ENCODE data around the gene CNIH1.
A peak's percentile ranks its signal among the peaks of the same experiment; 100 is the strongest.
"Not testable (repeated sequence)": the region's sequence is repeated elsewhere in the genome, so short reads cannot be mapped to it uniquely, and the experiment has no call there.

CNIH1 gene

GRCh38 chr14:54411371-54411770 lies 29.8 kb downstream of the CNIH1 start:
- no peak overlapping the region for H3K4me3 ChIP-seq
- H3K27me3 ChIP-seq: no peaks in the 10 kb centered on the region
- H3K36me3 ChIP-seq: peaks cover 89% of the 10 kb centered on the region
- H3K9ac ChIP-seq: no peak overlapping the region
- no peaks in the 10 kb centered on the region for H4K20me1 ChIP-seq
- no peaks in the 10 kb centered on the region for H3K4me1 ChIP-seq
- no peak overlapping the region for H3K4me2 ChIP-seq
- no peak overlapping the region for H3K27ac ChIP-seq
- no peaks in the 10 kb centered on the region for H3K9me3 ChIP-seq
- no peak for TF ChIP-seq Cebpa-rat (IDR thresholded peaks at IDR 0.05)

- no peak for TF ChIP-seq Cebpa-rat (IDR thresholded peaks at IDR 0.05)
- H3K4me1 ChIP-seq: no peaks in the 10 kb centered on the region
- no peak overlapping the region for H3K4me3 ChIP-seq
- no peaks in the 10 kb centered on the region for H3K27me3 ChIP-seq
- no peak overlapping the region for H3K27ac ChIP-seq
- no peaks in the 10 kb centered on the region for H3K9me3 ChIP-seq
- no peak overlapping the region for H3K4me2 ChIP-seq
- H4K20me1 ChIP-seq: no peaks in the 10 kb centered on the region
- H3K36me3 ChIP-seq: peaks cover 91% of the 10 kb centered on the region
- no peak overlapping the region for H3K9ac ChIP-seq
Observed at GRCh38 chr14:54410215-54410614, 31.0 kb downstream of the CNIH1 start.

- not testable (repeated sequence) for H3K4me3 ChIP-seq, H3K27ac ChIP-seq, H3K27me3 ChIP-seq, H3K9ac ChIP-seq, H3K4me2 ChIP-seq, H4K20me1 ChIP-seq
- H3K9me3 ChIP-seq: peaks cover 12% of the 10 kb centered on the region; the same call in 1 of the 2 replicates
- peaks cover 11% of the 10 kb centered on the region for H3K4me1 ChIP-seq
- peaks cover 55% of the 10 kb centered on the region for H3K36me3 ChIP-seq
Observed at GRCh38 chr14:54403401-54404005, 37.7 kb downstream of the CNIH1 start.

GRCh38 chr14:54399560-54399959 lies 41.6 kb downstream of the CNIH1 start:
- no peaks in the 10 kb centered on the region; the same call in 1 of the 2 replicates for H4K20me1 ChIP-seq
- peaks cover 19% of the 10 kb centered on the region for H3K36me3 ChIP-seq
- TF ChIP-seq Cebpa-rat (IDR thresholded peaks at IDR 0.05): no peak
- H3K4me3 ChIP-seq: no peak overlapping the region
- H3K9me3 ChIP-seq: peaks cover 23% of the 10 kb centered on the region; the same call in 1 of the 2 replicates
- no peak overlapping the region for H3K27ac ChIP-seq
- H3K27me3 ChIP-seq: no peaks in the 10 kb centered on the region
- H3K4me2 ChIP-seq: 0 out of 2 replicates have a peak overlapping the region, but pooled peaks have one; percentile 97
- H3K9ac ChIP-seq: no peak overlapping the region
- peaks cover 24% of the 10 kb centered on the region for H3K4me1 ChIP-seq

- Histone ChIP-seq H3K27me3 (no peaks in the 10 kb centered on the region), H3K9ac (peak within 1 kb of the TSS; percentile 87), H3K4me2 (peak within 1 kb of the TSS; percentile 97), H3K9me3 (peaks cover 38% of the 10 kb centered on the region), H3K4me1 (peaks cover 24% of the 10 kb centered on the region), H4K20me1 (no peaks in the 10 kb centered on the region; the same call in 1 of the 2 replicates), H3K36me3 (peaks cover 5% of the 10 kb centered on the region), H3K4me3 (peak within 1 kb of the TSS; percentile 82), H3K27ac (peak within 1 kb of the TSS; percentile 81)
- no peak for TF ChIP-seq Cebpa-rat (IDR thresholded peaks at IDR 0.05)
Observed at GRCh38 chr14:54396493-54397335, 44.5 kb downstream of the CNIH1 start, which contains the start of gene CDKN3. TSS of gene CDKN3 (plus strand) at chr14:54397007. CDS start at chr14:54397069, 62 bp downstream.

- Histone ChIP-seq H3K4me1 (peaks cover 24% of the 10 kb centered on the region), H3K4me2 (peak overlapping the region; percentile 68), H3K36me3 (no peaks in the 10 kb centered on the region; the same call in 1 of the 2 replicates), H3K4me3 (peak overlapping the region; percentile 82), H3K27ac (peak overlapping the region; percentile 64; the same call in 1 of the 2 replicates), H4K20me1 (no peaks in the 10 kb centered on the region; the same call in 1 of the 2 replicates), H3K27me3 (no peaks in the 10 kb centered on the region), H3K9ac (peak overlapping the region; percentile 64), H3K9me3 (peaks cover 36% of the 10 kb centered on the region)
- TF ChIP-seq Cebpa-rat (IDR thresholded peaks at IDR 0.05): no peak
Observed at GRCh38 chr14:54396183-54396492, 45.0 kb downstream of the CNIH1 start.

GRCh38 chr14:54395716-54396115 lies 45.5 kb downstream of the CNIH1 start:
- no peak for TF ChIP-seq Cebpa-rat (IDR thresholded peaks at IDR 0.05)
- H3K36me3 ChIP-seq: no peaks in the 10 kb centered on the region; the same call in 1 of the 2 replicates
- H3K4me1 ChIP-seq: peaks cover 24% of the 10 kb centered on the region
- H3K4me3 ChIP-seq: no peak overlapping the region
- no peaks in the 10 kb centered on the region for H3K27me3 ChIP-seq
- H3K4me2 ChIP-seq: no peak overlapping the region
- no peak overlapping the region for H3K9ac ChIP-seq
- H3K9me3 ChIP-seq: peaks cover 36% of the 10 kb centered on the region
- no peaks in the 10 kb centered on the region; the same call in 1 of the 2 replicates for H4K20me1 ChIP-seq
- H3K27ac ChIP-seq: no peak overlapping the region

- Histone ChIP-seq H3K4me3 (no peak overlapping the region), H4K20me1 (no peaks in the 10 kb centered on the region; the same call in 1 of the 2 replicates), H3K4me1 (peaks cover 24% of the 10 kb centered on the region), H3K36me3 (no peaks in the 10 kb centered on the region; the same call in 1 of the 2 replicates), H3K27me3 (no peaks in the 10 kb centered on the region), H3K4me2 (no peak overlapping the region), H3K9me3 (peaks cover 36% of the 10 kb centered on the region), H3K9ac (no peak overlapping the region), H3K27ac (no peak overlapping the region)
- no peak for TF ChIP-seq Cebpa-rat (IDR thresholded peaks at IDR 0.05)
Observed at GRCh38 chr14:54395284-54395683, 45.9 kb downstream of the CNIH1 start.

GRCh38 chr14:54394596-54394995 lies 46.6 kb downstream of the CNIH1 start:
- H4K20me1 ChIP-seq: no peaks in the 10 kb centered on the region; the same call in 1 of the 2 replicates
- no peaks in the 10 kb centered on the region for H3K27me3 ChIP-seq
- no peak overlapping the region for H3K27ac ChIP-seq
- no peaks in the 10 kb centered on the region for H3K36me3 ChIP-seq
- H3K9ac ChIP-seq: no peak overlapping the region
- TF ChIP-seq Cebpa-rat (IDR thresholded peaks at IDR 0.05): no peak
- peaks cover 24% of the 10 kb centered on the region for H3K4me1 ChIP-seq
- H3K9me3 ChIP-seq: peaks cover 36% of the 10 kb centered on the region
- no peak overlapping the region for H3K4me2 ChIP-seq
- no peak overlapping the region for H3K4me3 ChIP-seq

GRCh38 chr14:54392986-54393884 lies 47.9 kb downstream of the CNIH1 start:
- H3K9ac ChIP-seq, H4K20me1 ChIP-seq, H3K36me3 ChIP-seq, H3K4me2 ChIP-seq, H3K27ac ChIP-seq, H3K27me3 ChIP-seq, H3K4me3 ChIP-seq: not testable (repeated sequence)
- peaks cover 10% of the 10 kb centered on the region for H3K4me1 ChIP-seq
- H3K9me3 ChIP-seq: peaks cover 36% of the 10 kb centered on the region
